Measurements from ENCODE around the gene PCCA. TPM values are rescaled to one million over a fixed set of nuclear protein-coding genes. Genes with fewer than 3 reads are reported as not detected.

The PCCA gene
- total and polyA plus RNA-seq, 2 of the 13 experiments (the other 11 are each of a cell fraction or from before 2014, with no cell fraction given): 15.0 to 32.2 TPM

DNA sequence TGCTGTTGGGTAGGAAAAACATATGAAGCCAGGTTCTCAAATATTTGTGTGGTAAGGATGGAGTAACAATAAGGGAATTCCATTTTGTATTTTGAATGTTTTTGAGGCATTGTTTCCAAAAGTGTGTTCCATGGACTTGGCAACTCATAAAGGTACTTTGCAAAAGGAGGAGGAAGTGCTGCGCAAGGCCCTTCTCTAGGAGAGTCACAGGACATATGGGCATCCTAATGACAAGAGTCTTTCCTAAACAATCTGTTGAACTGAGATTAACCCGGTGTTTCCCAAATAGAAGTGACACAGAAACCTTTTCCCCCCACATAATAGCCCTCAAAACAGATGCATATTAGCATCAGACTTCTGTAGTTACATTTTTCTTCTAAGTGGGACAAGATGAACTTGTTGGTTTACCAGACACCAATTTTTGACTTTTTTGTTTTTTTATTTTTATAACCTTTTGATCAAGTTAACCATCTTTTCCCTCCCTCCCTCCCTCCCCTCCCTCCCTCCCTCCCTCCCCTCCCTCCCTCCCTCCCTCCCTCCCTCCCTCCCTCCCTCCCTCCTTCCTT is 209.3 kb downstream of the PCCA start:
- Histone ChIP-seq H2AFZ (ENCODE audit: low read length) (no peak overlapping the region), H3K4me3 (replicated peaks in 1 of 3; ENCODE audit: insufficient read depth in 1 of 3, low read depth in 2 of 3, low read length in 3 of 3) (no peak overlapping the region), H3K36me3 (replicated peaks in 1 of 2; ENCODE audit: control insufficient read depth in 1 of 2, insufficient read depth in 2 of 2, low read length in 2 of 2) (peaks cover 2 to 3% of the 10 kb centered on the region in 2 experiments; a peak in 3 of 5 replicates), H4K20me1 (ENCODE audit: insufficient read depth, low read length) (no peaks in the 10 kb centered on the region), H3K27me3 (ENCODE audit: control insufficient read depth in 1 of 2, insufficient read depth in 2 of 2, low read length in 2 of 2) (no peaks in the 10 kb centered on the region), H3K4me2 (ENCODE audit: low read depth, low read length) (no peak overlapping the region), H3K4me1 (ENCODE audit: insufficient read depth, low read length) (peaks cover 29% of the 10 kb centered on the region), H3K9me3 (ENCODE audit: low read length) (no peaks in the 10 kb centered on the region), H3K79me2 (ENCODE audit: insufficient read depth, low read length) (no peaks in the 10 kb centered on the region), H3K9ac (ENCODE audit: insufficient read depth, low read depth, low read length) (no peak overlapping the region), H3K27ac (ENCODE audit: extremely low read length, insufficient read depth, low read length) (no peak overlapping the region)
- FAIRE-seq (no peak), ATAC-seq (no peak), DNase-seq (ENCODE audit: low spot score) (no peak)
- no peak for TF ChIP-seq ISL2 (CRISPR knock-in tag; IDR thresholded peaks at IDR 0.05)
- 0 out of 2 replicates have a peak, but pooled peaks have one; percentile 41 for TF ChIP-seq PCBP1 (IDR thresholded peaks at IDR 0.05; ENCODE audit: borderline replicate concordance, low read depth, low read length)
- peak; percentile 94 for TF ChIP-seq HNRNPK (IDR thresholded peaks at IDR 0.05; ENCODE audit: low read depth, low read length, poor library complexity, severe bottlenecking)
- BruUV-seq (replicated peaks): no TSS peak
- WGBS (ENCODE audit: low lambda C conversion rate): 85% methylated on average over 2 of the region's 2 CpGs
- POLR2A ChIA-PET: no interaction called here
- CTCF ChIA-PET (ENCODE audit: low intra/inter-chr PET ratio, low total read pairs): no interaction called here
- intact Hi-C loops (cut with micrococcal nuclease; ENCODE audit: unreplicated experiment): no loop called here
- in situ Hi-C loops (cut with HindIII; ENCODE audit: extremely low pct_ligation_motif_present, low pct_unique_long_range_greater_than_20kb): no loop called here

DNA sequence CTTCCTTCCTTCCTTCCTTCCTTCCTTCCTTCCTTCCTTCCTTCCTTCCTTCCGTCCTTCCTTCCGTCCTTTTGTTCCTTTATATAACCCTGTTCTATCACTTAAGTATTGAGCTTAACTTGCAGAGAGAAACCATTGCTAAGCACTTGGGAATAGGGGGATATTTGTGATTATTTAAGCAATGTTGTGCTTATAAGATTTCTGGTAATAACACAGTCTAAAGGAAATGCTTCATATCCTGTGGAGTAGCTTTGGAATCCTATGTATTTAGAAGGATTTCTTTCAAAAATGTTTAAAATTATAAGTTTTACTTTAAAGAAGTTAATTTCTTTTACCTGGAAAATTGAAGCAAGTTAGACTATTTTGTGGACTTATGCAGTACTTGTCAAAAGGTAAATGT is 209.8 kb downstream of the PCCA start:
- H2AFZ ChIP-seq (ENCODE audit: low read length): no peak overlapping the region
- 91% methylated on average over 2 of the region's 2 CpGs for WGBS (ENCODE audit: low lambda C conversion rate)
- POLR2A ChIA-PET: no interaction called here
- TF ChIP-seq CHD2 (IDR thresholded peaks at IDR 0.05; ENCODE audit: low read depth, low read length): no peak
- TF ChIP-seq HNRNPK (IDR thresholded peaks at IDR 0.05; ENCODE audit: low read depth, low read length, poor library complexity, severe bottlenecking): peak; percentile 77
- FAIRE-seq: no peak
- H4K20me1 ChIP-seq (ENCODE audit: insufficient read depth, low read length): no peaks in the 10 kb centered on the region
- no peak overlapping the region for H3K4me3 ChIP-seq (replicated peaks in 1 of 3; ENCODE audit: insufficient read depth in 1 of 3, low read depth in 2 of 3, low read length in 3 of 3)
- H3K79me2 ChIP-seq (ENCODE audit: insufficient read depth, low read length): no peaks in the 10 kb centered on the region
- H3K4me1 ChIP-seq (ENCODE audit: insufficient read depth, low read length): peaks cover 24% of the 10 kb centered on the region
- no peak overlapping the region for H3K4me2 ChIP-seq (ENCODE audit: low read depth, low read length)
- no peak overlapping the region for H3K9ac ChIP-seq (ENCODE audit: insufficient read depth, low read depth, low read length)
- no peak overlapping the region for H3K27ac ChIP-seq (ENCODE audit: extremely low read length, insufficient read depth, low read length)
- CTCF ChIA-PET (ENCODE audit: low intra/inter-chr PET ratio, low total read pairs): no interaction called here
- H3K9me3 ChIP-seq (ENCODE audit: low read length): no peaks in the 10 kb centered on the region
- no TSS peak for BruUV-seq (replicated peaks)
- H3K36me3 ChIP-seq (replicated peaks in 1 of 2; ENCODE audit: control insufficient read depth in 1 of 2, insufficient read depth in 2 of 2, low read length in 2 of 2): peaks cover 2 to 3% of the 10 kb centered on the region in 2 experiments; a peak in 3 of 5 replicates
- H3K27me3 ChIP-seq (ENCODE audit: control insufficient read depth in 1 of 2, insufficient read depth in 2 of 2, low read length in 2 of 2): no peaks in the 10 kb centered on the region
- DNase-seq (ENCODE audit: low spot score): no peak
- in situ Hi-C loops (cut with HindIII; ENCODE audit: extremely low pct_ligation_motif_present, low pct_unique_long_range_greater_than_20kb) (no loop called here), intact Hi-C loops (cut with micrococcal nuclease; ENCODE audit: unreplicated experiment) (no loop called here)
- no peak for ATAC-seq
